HG02610 (cell line): Measurements from ENCODE around the gene MAP3K5.
"Not testable (repeated sequence)": the region's sequence is repeated elsewhere in the genome, so short reads cannot be mapped to it uniquely, and the experiment has no call there.

Experiments used
- ATAC-seq: cut with Tn5 transposase; IDR thresholded peaks from one replicate; pipeline ENCODE4 v1.9.1; 2021; ENCODE audit warnings: mild to moderate bottlenecking, moderate library complexity; ENCODE audit not compliant: unreplicated experiment

Gene MAP3K5

GRCh38 chr6:136586295-136586694, 206.0 kb downstream of the MAP3K5 start:
- ATAC-seq = no peak

- ATAC-seq = not testable (repeated sequence)
These were observed 206.8 kb downstream of the MAP3K5 start for GRCh38 chr6:136585523-136585922.

- not testable (repeated sequence) for ATAC-seq
These were observed 208.0 kb downstream of the MAP3K5 start for GRCh38 chr6:136584290-136584689.

GRCh38 chr6:136582711-136583471, 209.4 kb downstream of the MAP3K5 start:
- ATAC-seq = no peak

- no peak for ATAC-seq
These were observed 212.5 kb downstream of the MAP3K5 start for GRCh38 chr6:136579800-136580199.

- no peak for ATAC-seq
These were observed 215.5 kb downstream of the MAP3K5 start for GRCh38 chr6:136576821-136577220.

GRCh38 chr6:136571496-136571895, 220.8 kb downstream of the MAP3K5 start:
- no peak for ATAC-seq

- ATAC-seq = no peak
These were observed 221.2 kb downstream of the MAP3K5 start for GRCh38 chr6:136571065-136571464.

- no peak for ATAC-seq
These were observed 224.1 kb downstream of the MAP3K5 start for GRCh38 chr6:136568129-136568528.

- no peak for ATAC-seq
These were observed 224.6 kb downstream of the MAP3K5 start for GRCh38 chr6:136567688-136568087.

GRCh38 chr6:136566851-136567250, 225.4 kb downstream of the MAP3K5 start:
- no peak for ATAC-seq

GRCh38 chr6:136566007-136566487, 226.2 kb downstream of the MAP3K5 start:
- ATAC-seq = peak; percentile 58

- no peak for ATAC-seq
These were observed 228.1 kb downstream of the MAP3K5 start for GRCh38 chr6:136564180-136564579.

GRCh38 chr6:136563386-136564152, 228.7 kb downstream of the MAP3K5 start:
- no peak for ATAC-seq

GRCh38 chr6:136562211-136562610, 230.1 kb downstream of the MAP3K5 start:
- no peak for ATAC-seq

- ATAC-seq = no peak
These were observed 239.0 kb downstream of the MAP3K5 start for GRCh38 chr6:136553166-136553787.

GRCh38 chr6:136552054-136552453, 240.2 kb downstream of the MAP3K5 start:
- ATAC-seq = no peak

GRCh38 chr6:136551103-136551502, 241.2 kb downstream of the MAP3K5 start:
- ATAC-seq = no peak

GRCh38 chr6:136550330-136551071, 241.8 kb downstream of the MAP3K5 start, which contains the start of gene MAP7:
Gene MAP7, minus strand, starts transcription at chr6:136550422. Its CDS starts 14 bp downstream, at chr6:136550408.
- peak; percentile 81 for ATAC-seq

- ATAC-seq = peak; percentile 56
These were observed 242.3 kb downstream of the MAP3K5 start for GRCh38 chr6:136550045-136550329.
